Cortex of kidney (tissue), 1 donor: ENCODE results near the gene CPD.
"Not testable (repeated sequence)": the region's sequence is repeated elsewhere in the genome, so short reads cannot be mapped to it uniquely, and the experiment has no call there.

Source experiments
- DNase-seq: peaks from one replicate; lab custom pipeline; 2025; lab: John Stamatoyannopoulos, UW

The CPD gene

GRCh38 chr17:30388321-30389179 lies 9.8 kb downstream of the CPD start:
- no peak for DNase-seq

GRCh38 chr17:30389756-30390300 lies 11.1 kb downstream of the CPD start:
- no peak for DNase-seq

GRCh38 chr17:30391534-30391933 lies 12.8 kb downstream of the CPD start:
- no peak for DNase-seq

- no peak for DNase-seq
Measured at GRCh38 chr17:30393491-30393890, 14.8 kb downstream of the CPD start.

- DNase-seq: no peak
Measured at GRCh38 chr17:30393911-30394867, 15.5 kb downstream of the CPD start.

- no peak for DNase-seq
Measured at GRCh38 chr17:30395398-30396022, 16.8 kb downstream of the CPD start.

GRCh38 chr17:30396129-30396528 lies 17.4 kb downstream of the CPD start:
- DNase-seq: no peak

GRCh38 chr17:30396612-30397011 lies 17.9 kb downstream of the CPD start:
- no peak for DNase-seq

- no peak for DNase-seq
Measured at GRCh38 chr17:30398328-30399041, 19.8 kb downstream of the CPD start.

- no peak for DNase-seq
Measured at GRCh38 chr17:30401097-30401496, 22.4 kb downstream of the CPD start.

- no peak for DNase-seq
Measured at GRCh38 chr17:30405161-30405560, 26.4 kb downstream of the CPD start.

- not testable (repeated sequence) for DNase-seq
Measured at GRCh38 chr17:30410627-30411026, 31.9 kb downstream of the CPD start.

- DNase-seq: not testable (repeated sequence)
Measured at GRCh38 chr17:30412008-30412496, 33.3 kb downstream of the CPD start.

- no peak for DNase-seq
Measured at GRCh38 chr17:30413109-30413508, 34.4 kb downstream of the CPD start.

GRCh38 chr17:30414486-30414885 lies 35.8 kb downstream of the CPD start:
- no peak for DNase-seq

- DNase-seq: no peak
Measured at GRCh38 chr17:30415491-30415890, 36.8 kb downstream of the CPD start.

GRCh38 chr17:30418070-30418469 lies 39.3 kb downstream of the CPD start:
- not testable (repeated sequence) for DNase-seq

- DNase-seq: no peak
Measured at GRCh38 chr17:30421592-30421991, 42.9 kb downstream of the CPD start.

GRCh38 chr17:30422171-30422570 lies 43.4 kb downstream of the CPD start:
- DNase-seq: no peak

- no peak for DNase-seq
Measured at GRCh38 chr17:30424471-30424870, 45.7 kb downstream of the CPD start.

- no peak for DNase-seq
Measured at GRCh38 chr17:30426292-30426691, 47.6 kb downstream of the CPD start.
